ENCODE results near the gene SVBP.

GRCh38 chr1:42806593-42806992 is 10.6 kb downstream of the SVBP start:
- TF ChIP-seq POLR2A (IDR thresholded peaks at IDR 0.05) (no peak), CTCF (IDR thresholded peaks at IDR 0.05 in 4 of 5, conservative IDR thresholded peaks at IDR 0.05 in 1 of 5) (no peak)
